Keratinocyte (primary cell): ENCODE results near the gene AJUBA.

Source experiments
- EZH2 ChIP-seq: IDR thresholded peaks from one replicate; pipeline ENCODE4 v1.6.1; 2012; ENCODE audit warnings: inconsistent platforms, mild to moderate bottlenecking, low read length, moderate library complexity
- TF ChIP-seq, protein P1 (sequence below), 3 experiments: IDR thresholded peaks in 1 of 3; conservative IDR thresholded peaks in 1 of 3; optimal IDR thresholded peaks in 1 of 3; 2 replicates in 2 of 3; 3 replicates in 1 of 3; pipeline versions ENCODE3 to v1.5.1; 2011; ENCODE audit warnings: low read length in 3 of 3, mild to moderate bottlenecking in 3 of 3, moderate library complexity in 2 of 3, control low read depth in 1 of 3, inconsistent platforms in 1 of 3; ENCODE audit not compliant: insufficient read depth in 2 of 3; ENCODE audit errors: extremely low read depth in 1 of 3

DNA sequence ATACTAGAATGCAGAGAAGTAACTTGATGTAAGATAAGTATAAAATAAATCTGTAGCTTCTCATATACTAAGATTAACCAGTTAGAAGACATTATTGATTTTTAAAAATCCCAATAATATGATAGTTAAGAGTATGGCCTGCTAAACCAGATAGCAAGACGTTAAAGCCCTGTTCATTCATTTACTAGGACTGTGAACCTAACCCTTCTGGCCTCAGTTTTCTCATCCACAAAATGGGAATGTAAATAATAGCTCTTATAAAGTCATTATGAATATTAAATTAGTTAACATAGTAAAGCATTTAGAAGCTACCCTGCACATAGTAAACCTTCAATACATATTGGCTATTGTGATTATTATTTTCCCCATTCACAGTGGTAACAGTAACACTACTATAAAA, 47.2 kb downstream of the AJUBA start:
- TF ChIP-seq EZH2, result no peak
- TF ChIP-seq, protein P1, sequence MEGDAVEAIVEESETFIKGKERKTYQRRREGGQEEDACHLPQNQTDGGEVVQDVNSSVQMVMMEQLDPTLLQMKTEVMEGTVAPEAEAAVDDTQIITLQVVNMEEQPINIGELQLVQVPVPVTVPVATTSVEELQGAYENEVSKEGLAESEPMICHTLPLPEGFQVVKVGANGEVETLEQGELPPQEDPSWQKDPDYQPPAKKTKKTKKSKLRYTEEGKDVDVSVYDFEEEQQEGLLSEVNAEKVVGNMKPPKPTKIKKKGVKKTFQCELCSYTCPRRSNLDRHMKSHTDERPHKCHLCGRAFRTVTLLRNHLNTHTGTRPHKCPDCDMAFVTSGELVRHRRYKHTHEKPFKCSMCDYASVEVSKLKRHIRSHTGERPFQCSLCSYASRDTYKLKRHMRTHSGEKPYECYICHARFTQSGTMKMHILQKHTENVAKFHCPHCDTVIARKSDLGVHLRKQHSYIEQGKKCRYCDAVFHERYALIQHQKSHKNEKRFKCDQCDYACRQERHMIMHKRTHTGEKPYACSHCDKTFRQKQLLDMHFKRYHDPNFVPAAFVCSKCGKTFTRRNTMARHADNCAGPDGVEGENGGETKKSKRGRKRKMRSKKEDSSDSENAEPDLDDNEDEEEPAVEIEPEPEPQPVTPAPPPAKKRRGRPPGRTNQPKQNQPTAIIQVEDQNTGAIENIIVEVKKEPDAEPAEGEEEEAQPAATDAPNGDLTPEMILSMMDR (optimal IDR thresholded peaks at IDR 0.05 in 1 of 3, IDR thresholded peaks at IDR 0.05 in 1 of 3, conservative IDR thresholded peaks at IDR 0.05 in 1 of 3; ENCODE audit: extremely low read depth in 1 of 3, insufficient read depth in 2 of 3, low read length in 3 of 3), result no peak
